Pulmonary artery endothelial cell (primary cell): ENCODE results near the gene COG5. TPM values are rescaled to one million over a fixed set of nuclear protein-coding genes. Genes with fewer than 3 reads are reported as not detected.
"Not testable (repeated sequence)": the region's sequence is repeated elsewhere in the genome, so short reads cannot be mapped to it uniquely, and the experiment has no call there.

Source experiments
- DNase-seq: peaks from one replicate; pipeline ENCODE4 v3.0.0-alpha.2; 2011; ENCODE audit warnings: low read depth, low spot score
- total RNA-seq: library from RNA; depleted of rRNA; stranded (reverse); fragments of >200 nt; gene quantifications from 2 replicates; pipeline ENCODE4 v1.2.3, GENCODE V29; 2014

COG5 gene
- total RNA-seq, 1 donor from 2014 or later, result 49.7 TPM

GRCh38 chr7:107276220-107276827 is 287.4 kb downstream of the COG5 start:
- DNase-seq, result no peak

- DNase-seq, result no peak
These were observed 289.2 kb downstream of the COG5 start for GRCh38 chr7:107274506-107274905.

GRCh38 chr7:107269790-107270189 is 293.9 kb downstream of the COG5 start:
- DNase-seq, result no peak

DNA sequence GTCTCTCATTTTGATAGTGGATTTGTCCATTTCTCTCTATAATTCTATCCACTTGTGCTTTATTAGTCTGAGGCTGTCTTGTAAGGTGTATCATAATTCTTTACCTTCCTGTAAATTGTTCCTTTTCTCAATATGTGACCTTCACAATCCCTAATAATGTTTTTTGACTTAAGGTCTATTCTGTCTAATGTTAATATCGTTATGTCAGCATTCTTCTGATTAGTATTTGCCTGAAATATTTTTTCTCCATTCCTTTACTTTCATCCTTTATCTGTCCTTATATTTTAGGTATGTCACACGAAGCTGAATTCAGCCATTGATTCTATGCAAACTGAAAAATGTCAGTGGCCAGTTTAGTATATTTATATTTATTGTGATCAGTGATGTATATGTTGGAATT is 295.1 kb downstream of the COG5 start:
- DNase-seq, result no peak

DNA sequence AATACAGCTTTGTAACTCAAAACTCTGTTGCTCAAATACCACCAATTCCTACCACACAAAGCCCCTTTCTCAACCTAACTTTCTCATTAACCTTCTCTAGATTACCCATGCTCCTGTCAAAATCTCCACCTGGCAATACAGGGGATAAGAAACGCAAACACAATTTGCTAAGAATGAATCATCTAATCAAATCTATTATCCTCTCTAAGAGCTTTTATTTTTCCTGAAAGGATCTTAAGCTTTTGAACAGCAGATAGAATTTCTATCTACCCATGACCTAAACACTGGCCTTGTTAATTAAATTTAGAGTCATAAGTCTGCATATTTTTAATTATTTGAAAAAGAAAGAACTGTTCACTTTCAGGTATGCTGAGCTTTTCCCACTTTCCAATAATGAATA is 296.6 kb downstream of the COG5 start:
- no peak for DNase-seq

- DNase-seq, result no peak
These were observed 299.0 kb downstream of the COG5 start for GRCh38 chr7:107264723-107265122.

DNA sequence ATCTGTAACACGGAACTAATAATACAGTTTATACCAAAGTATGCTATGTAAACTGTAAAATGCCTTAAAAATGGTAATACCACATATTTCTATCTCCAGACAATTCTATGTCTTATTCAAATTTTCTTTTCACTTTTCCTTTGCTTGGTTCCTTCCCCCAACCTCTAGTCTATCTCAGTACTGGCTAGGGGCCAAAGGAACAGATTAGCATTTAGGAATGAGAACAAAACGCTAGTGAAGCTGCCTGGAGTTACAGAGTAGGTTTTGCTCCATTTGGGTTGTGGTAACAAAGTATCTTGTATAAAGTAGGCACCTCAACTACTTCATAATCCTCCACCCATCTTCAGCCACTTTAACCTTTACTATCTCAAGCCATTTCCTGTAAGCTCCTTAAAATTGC is 300.9 kb downstream of the COG5 start:
- no peak for DNase-seq

DNA sequence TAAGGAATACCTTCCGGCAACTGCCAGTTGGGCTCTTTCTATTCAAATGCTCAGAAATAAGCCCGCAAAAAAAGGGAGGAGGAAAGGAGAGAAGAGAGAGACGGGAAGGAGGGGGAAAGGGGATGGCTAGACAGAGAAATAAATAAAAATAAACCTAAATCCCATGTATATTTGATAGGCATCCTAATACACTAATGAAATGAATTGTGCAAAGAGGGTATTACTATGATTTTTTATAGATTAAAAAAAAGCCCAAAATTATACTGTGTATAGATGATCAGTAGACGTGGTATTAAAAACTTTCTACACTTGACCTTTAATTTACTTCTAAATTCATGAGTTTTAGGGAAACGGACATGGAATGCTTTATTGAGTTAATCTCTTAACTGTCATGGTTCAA is 305.0 kb downstream of the COG5 start:
- DNase-seq, result no peak

GRCh38 chr7:107255602-107256001 is 308.1 kb downstream of the COG5 start:
- DNase-seq, result no peak

GRCh38 chr7:107254398-107254985 is 309.2 kb downstream of the COG5 start:
- no peak for DNase-seq

DNA sequence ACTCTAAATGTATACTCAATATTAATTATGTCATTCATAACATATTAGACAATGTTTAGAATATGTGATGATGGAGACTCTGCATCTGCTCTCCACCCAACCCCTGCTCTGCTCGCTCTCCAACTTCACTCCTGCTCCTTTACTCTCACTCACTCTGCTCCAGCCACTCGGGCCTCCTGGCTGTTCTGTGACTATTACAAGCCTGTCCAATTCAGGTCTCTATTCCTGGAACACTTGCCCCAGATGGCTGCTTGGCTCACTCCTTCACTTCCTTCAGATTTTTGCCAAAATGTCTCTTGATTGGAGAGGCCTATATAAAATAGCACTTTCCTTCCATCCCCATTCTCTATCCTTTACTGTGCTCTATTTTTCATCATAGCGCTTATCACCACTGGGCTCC is 310.1 kb downstream of the COG5 start:
- DNase-seq, result no peak

- DNase-seq, result no peak
These were observed 311.8 kb downstream of the COG5 start for GRCh38 chr7:107251963-107252362.

DNA sequence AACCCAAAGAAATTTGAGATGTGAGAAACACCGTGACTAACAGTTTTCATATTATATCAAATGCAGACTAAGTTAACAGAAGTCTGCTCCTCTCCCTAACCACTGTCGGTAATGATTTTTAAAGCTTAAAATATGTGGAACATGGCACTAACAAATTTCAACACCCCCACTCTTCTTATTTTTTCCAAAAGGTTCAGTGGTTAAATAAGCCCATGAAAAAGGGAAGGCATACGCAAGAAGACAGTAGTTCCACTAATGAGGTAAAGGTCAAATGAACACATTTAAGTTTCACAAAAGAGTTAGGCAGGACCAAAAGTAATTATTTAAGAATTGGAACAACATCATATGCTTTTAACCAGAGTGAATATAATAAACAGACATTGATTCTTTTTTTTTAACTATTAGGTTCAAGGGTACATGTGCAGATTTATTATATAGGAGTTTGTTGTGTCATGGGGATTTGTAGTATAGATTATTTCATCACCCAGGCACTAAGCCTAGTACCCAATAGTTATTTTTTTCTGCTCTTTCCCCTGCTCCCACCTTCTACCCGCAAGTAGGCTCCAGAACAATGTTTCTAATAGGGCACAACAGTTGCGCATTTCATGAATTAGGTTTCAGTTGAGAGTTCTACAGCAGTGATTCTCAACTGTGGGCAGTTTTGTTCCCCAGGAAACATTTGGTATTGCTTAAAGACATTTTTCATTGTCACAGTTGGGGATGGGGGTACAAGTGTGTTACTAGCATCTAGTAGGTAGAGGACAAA is 315.0 kb downstream of the COG5 start:
- no peak for DNase-seq

DNA sequence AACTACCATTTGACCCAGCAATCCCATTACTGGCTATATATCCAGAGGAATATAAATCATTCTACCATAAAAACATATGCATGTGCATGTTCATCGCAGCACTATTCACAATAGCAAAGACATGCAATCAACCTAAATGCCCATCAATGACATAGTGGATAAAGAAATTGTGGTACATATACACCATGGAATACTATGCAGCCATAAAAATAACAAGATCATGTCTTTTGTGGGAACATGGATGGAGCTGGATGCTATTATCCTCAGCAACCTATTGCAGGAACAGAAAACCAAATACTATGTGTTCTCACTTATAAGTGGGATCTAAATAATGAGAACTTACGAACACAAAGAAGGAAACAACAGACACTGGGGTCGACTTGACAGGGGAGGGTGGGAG is 316.9 kb downstream of the COG5 start:
- DNase-seq, result not testable (repeated sequence)

DNA sequence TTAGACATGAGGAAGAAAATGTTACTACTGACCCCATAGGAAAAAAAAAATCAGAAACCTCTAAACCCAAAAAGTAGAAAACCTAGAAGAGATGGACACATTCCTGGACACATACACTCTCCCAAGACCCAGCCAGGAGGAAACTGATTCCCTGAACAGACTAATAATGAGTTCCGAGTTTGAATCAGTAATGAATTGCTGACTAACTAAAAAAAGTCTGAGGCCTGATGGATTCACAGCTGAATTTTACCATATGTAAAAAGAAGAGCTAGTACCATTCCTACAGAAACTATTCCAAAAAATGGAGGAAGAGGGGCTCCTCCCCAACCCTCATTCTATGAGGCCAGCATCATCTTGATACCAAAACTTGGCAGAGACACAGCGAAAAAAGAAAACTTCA is 319.1 kb downstream of the COG5 start:
- DNase-seq, result no peak

DNA sequence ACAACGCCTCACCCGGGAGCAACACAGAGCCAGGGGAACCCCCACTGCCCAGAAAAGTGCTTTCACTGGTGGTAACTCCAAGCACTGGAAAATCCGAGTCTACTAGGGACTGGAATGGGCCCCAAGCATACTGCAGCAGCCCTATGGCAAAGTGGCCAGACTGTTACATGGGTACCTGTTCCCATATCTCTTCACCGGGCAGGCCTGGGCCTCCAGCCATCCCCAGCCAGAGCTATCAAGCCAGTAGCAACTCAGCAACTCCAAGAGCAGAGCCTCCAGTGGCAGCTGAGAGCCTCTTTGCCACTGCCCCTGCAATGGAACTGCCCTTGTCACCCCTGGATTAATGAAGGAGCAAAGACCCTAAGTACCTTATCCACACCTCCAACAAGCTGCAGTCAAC is 321.5 kb downstream of the COG5 start:
- no peak for DNase-seq

DNA sequence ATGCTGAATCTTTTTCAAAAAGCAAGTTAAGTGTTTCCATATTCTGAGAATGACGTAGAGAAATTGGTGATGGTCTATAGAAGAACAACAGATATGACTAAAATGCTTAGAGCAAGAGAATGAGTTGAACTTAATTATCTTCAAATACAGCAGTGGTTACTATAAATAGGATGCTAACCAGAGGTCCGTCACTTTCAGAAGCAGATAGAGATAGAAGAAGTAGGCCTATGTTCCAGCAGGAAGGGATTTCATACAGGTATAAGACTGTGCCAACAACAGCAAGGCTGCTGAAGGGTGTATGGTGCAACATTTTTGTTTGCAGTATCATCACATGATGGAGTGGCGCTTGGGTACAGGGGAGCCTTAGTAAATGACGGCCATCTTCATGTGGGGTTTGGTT is 326.3 kb downstream of the COG5 start:
- DNase-seq, result no peak

GRCh38 chr7:107236862-107237261 is 326.9 kb downstream of the COG5 start:
- DNase-seq, result no peak

GRCh38 chr7:107234436-107234835 is 329.3 kb downstream of the COG5 start:
- DNase-seq, result no peak

- DNase-seq, result no peak
These were observed 329.7 kb downstream of the COG5 start for GRCh38 chr7:107233981-107234380.

DNA sequence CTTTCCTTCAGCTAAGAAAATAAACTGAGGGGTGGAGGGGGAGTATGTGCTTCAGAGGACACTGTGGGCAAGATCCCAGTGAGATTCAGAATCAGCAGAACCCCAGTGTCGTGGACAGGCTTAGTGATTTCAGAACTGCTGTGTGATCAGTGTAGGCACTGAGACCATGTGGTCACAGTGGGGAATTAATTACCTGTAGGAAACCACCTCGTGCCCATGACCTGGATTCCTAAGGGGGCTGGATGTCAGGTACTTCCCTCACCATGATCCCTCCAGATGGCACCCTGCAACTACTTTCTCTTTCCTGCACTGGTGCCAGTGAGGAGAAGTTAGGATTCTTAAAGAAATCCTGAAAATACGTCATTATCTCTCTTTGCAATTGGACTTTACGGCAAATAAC is 330.5 kb downstream of the COG5 start:
- DNase-seq, result no peak

GRCh38 chr7:107232568-107233090 is 331.1 kb downstream of the COG5 start:
- DNase-seq, result no peak

GRCh38 chr7:107230334-107230733 is 333.4 kb downstream of the COG5 start:
- DNase-seq, result no peak
